A549 (cell line): ENCODE measurements around the gene CPA5.

Experiments used
- EP300 ChIP-seq, 2 experiments: fragments of >200 bp; sonication (Bioruptor Twin); formaldehyde crosslinking; IDR thresholded peaks; 2 replicates in 1 of 2; 3 replicates in 1 of 2; pipeline ENCODE4 v1.6.1; 2016 to 2017
- ESRRA ChIP-seq: fragments of 150-350 bp; IDR thresholded peaks from 2 replicates; pipeline ENCODE4 v1.6.1; 2014; ENCODE audit warnings: mild to moderate bottlenecking, low read length, borderline replicate concordance
- HDAC2 ChIP-seq: fragments of 200-600 bp; sonication (generic); IDR thresholded peaks from 2 replicates; pipeline ENCODE4 v1.6.1; 2016
- NR3C1 ChIP-seq: fragments of >200 bp; sonication (Bioruptor Twin); formaldehyde crosslinking; IDR thresholded peaks from 3 replicates; pipeline ENCODE4 v1.6.1; 2017
- POLR2A ChIP-seq: IDR thresholded peaks from 2 replicates; pipeline ENCODE4 v1.6.1; 2012; ENCODE audit warnings: mild to moderate bottlenecking, low read length
- TF ChIP-seq, protein P1 (sequence below): fragments of >200 bp; sonication (Bioruptor Twin); formaldehyde crosslinking; IDR thresholded peaks from 3 replicates; pipeline ENCODE4 v1.5.1; 2016
- TF ChIP-seq, protein P2 (sequence below): fragments of 200-600 bp; sonication (generic); IDR thresholded peaks from 2 replicates; pipeline ENCODE4 v1.6.1; 2016; ENCODE audit warnings: antibody characterized with exemption, mild to moderate bottlenecking, moderate library complexity
- TF ChIP-seq, protein P3 (sequence below): IDR thresholded peaks from 2 replicates; pipeline ENCODE4 v1.6.1; 2012

DNA sequence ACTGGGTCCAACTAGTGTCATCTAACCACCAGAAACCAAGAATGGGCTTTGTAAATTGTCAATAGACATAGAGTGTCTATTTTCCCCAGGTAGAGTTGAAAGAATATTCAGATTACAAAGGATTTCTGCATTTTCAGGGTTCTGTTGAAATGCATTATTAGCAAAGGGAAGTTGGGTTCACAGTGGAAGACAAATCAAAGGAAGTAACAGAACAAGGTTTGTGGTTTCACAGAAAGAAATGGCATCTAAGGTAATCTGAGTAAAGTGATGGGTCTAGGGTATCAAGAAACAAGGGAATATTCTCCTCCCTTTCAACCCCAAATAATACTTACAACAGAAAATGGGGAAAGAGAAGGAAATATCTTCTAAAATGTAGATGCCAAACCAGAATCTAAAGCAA is 70.4 kb downstream of the CPA5 start:
- TF ChIP-seq, protein P1, sequence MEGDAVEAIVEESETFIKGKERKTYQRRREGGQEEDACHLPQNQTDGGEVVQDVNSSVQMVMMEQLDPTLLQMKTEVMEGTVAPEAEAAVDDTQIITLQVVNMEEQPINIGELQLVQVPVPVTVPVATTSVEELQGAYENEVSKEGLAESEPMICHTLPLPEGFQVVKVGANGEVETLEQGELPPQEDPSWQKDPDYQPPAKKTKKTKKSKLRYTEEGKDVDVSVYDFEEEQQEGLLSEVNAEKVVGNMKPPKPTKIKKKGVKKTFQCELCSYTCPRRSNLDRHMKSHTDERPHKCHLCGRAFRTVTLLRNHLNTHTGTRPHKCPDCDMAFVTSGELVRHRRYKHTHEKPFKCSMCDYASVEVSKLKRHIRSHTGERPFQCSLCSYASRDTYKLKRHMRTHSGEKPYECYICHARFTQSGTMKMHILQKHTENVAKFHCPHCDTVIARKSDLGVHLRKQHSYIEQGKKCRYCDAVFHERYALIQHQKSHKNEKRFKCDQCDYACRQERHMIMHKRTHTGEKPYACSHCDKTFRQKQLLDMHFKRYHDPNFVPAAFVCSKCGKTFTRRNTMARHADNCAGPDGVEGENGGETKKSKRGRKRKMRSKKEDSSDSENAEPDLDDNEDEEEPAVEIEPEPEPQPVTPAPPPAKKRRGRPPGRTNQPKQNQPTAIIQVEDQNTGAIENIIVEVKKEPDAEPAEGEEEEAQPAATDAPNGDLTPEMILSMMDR: no peak
- TF ChIP-seq POLR2A (no peak), HDAC2 (no peak), ESRRA (no peak), NR3C1 (no peak), EP300 (IDR thresholded peaks at IDR 0.05) (no peak)
- TF ChIP-seq, protein P2, sequence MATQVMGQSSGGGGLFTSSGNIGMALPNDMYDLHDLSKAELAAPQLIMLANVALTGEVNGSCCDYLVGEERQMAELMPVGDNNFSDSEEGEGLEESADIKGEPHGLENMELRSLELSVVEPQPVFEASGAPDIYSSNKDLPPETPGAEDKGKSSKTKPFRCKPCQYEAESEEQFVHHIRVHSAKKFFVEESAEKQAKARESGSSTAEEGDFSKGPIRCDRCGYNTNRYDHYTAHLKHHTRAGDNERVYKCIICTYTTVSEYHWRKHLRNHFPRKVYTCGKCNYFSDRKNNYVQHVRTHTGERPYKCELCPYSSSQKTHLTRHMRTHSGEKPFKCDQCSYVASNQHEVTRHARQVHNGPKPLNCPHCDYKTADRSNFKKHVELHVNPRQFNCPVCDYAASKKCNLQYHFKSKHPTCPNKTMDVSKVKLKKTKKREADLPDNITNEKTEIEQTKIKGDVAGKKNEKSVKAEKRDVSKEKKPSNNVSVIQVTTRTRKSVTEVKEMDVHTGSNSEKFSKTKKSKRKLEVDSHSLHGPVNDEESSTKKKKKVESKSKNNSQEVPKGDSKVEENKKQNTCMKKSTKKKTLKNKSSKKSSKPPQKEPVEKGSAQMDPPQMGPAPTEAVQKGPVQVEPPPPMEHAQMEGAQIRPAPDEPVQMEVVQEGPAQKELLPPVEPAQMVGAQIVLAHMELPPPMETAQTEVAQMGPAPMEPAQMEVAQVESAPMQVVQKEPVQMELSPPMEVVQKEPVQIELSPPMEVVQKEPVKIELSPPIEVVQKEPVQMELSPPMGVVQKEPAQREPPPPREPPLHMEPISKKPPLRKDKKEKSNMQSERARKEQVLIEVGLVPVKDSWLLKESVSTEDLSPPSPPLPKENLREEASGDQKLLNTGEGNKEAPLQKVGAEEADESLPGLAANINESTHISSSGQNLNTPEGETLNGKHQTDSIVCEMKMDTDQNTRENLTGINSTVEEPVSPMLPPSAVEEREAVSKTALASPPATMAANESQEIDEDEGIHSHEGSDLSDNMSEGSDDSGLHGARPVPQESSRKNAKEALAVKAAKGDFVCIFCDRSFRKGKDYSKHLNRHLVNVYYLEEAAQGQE: no peak
- TF ChIP-seq, protein P3, sequence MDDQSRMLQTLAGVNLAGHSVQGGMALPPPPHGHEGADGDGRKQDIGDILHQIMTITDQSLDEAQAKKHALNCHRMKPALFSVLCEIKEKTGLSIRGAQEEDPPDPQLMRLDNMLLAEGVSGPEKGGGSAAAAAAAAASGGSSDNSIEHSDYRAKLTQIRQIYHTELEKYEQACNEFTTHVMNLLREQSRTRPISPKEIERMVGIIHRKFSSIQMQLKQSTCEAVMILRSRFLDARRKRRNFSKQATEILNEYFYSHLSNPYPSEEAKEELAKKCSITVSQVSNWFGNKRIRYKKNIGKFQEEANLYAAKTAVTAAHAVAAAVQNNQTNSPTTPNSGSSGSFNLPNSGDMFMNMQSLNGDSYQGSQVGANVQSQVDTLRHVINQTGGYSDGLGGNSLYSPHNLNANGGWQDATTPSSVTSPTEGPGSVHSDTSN: no peak
